Neuronal stem cell (in vitro differentiated cells): Measurements from ENCODE around the gene APBA3.

ENCODE experiments used
- DNase-seq: peaks from one replicate; pipeline ENCODE4 v3.0.0-alpha.2; 2013; ENCODE audit warnings: low spot score
- H2AFZ ChIP-seq: one replicate; pipeline ENCODE4 v1.6.1; 2013; ENCODE audit warnings: mild to moderate bottlenecking, low read length, inconsistent platforms
- H2AK5ac ChIP-seq: 2 replicates; pipeline ENCODE4 v1.6.1; 2013; ENCODE audit warnings: low read depth, mild to moderate bottlenecking, inconsistent platforms, low read length, moderate library complexity, mixed read lengths
- H2BK120ac ChIP-seq: 2 replicates; pipeline ENCODE4 v1.6.1; 2013; ENCODE audit warnings: low read depth, mild to moderate bottlenecking, inconsistent platforms, low read length, moderate library complexity, mixed read lengths
- H2BK12ac ChIP-seq: one replicate; pipeline ENCODE4 v1.6.1; 2013; ENCODE audit warnings: low read length, inconsistent platforms
- H2BK15ac ChIP-seq: 2 replicates; pipeline ENCODE4 v1.6.1; 2013; ENCODE audit warnings: mild to moderate bottlenecking, low read length, inconsistent platforms, mixed read lengths
- H2BK5ac ChIP-seq: one replicate; pipeline ENCODE4 v1.6.1; 2013; ENCODE audit warnings: inconsistent platforms, mild to moderate bottlenecking, low read length, moderate library complexity
- H3K14ac ChIP-seq: one replicate; pipeline ENCODE4 v1.6.1; 2013; ENCODE audit warnings: low read length, inconsistent platforms
- H3K18ac ChIP-seq: 2 replicates; pipeline ENCODE4 v1.6.1; 2013; ENCODE audit warnings: low read length, inconsistent platforms
- H3K23ac ChIP-seq: 2 replicates; pipeline ENCODE4 v1.6.1; 2013; ENCODE audit warnings: low read depth, mild to moderate bottlenecking, mixed read lengths, low read length, inconsistent platforms; ENCODE audit not compliant: poor library complexity
- H3K27ac ChIP-seq: replicated peaks from 3 replicates; pipeline ENCODE4 v1.5.1; 2013; ENCODE audit warnings: low read length, inconsistent platforms
- H3K27me3 ChIP-seq, 3 experiments: 2 replicates each; pipeline ENCODE4 v1.6.1; 2013; ENCODE audit warnings: low read length in 3 of 3, mild to moderate bottlenecking in 2 of 3, inconsistent platforms in 1 of 3, low read depth in 1 of 3, mixed read lengths in 1 of 3, moderate library complexity in 1 of 3; ENCODE audit not compliant: control insufficient read depth in 3 of 3, insufficient read depth in 3 of 3
- H3K36me3 ChIP-seq, 2 donors: replicated peaks in 1 of 2; 2 replicates each; pipeline ENCODE4 v1.6.1; 2013; ENCODE audit warnings: low read length in 2 of 2; ENCODE audit not compliant: control insufficient read depth in 2 of 2, insufficient read depth in 2 of 2
- H3K4ac ChIP-seq: 2 replicates; pipeline ENCODE4 v1.6.1; 2013; ENCODE audit warnings: inconsistent platforms, mild to moderate bottlenecking, low read length, moderate library complexity
- H3K4me1 ChIP-seq, 2 donors: 1 replicate in 1 of 2; 2 replicates in 1 of 2; pipeline ENCODE4 v1.6.1; 2013; ENCODE audit warnings: low read length in 2 of 2, low read depth in 1 of 2; ENCODE audit not compliant: control insufficient read depth in 2 of 2, insufficient read depth in 1 of 2
- H3K4me2 ChIP-seq: one replicate; pipeline ENCODE4 v1.6.1; 2013; ENCODE audit warnings: mild to moderate bottlenecking, low read length, inconsistent platforms; ENCODE audit not compliant: insufficient read depth, poor library complexity, severe bottlenecking
- H3K4me3 ChIP-seq, 2 donors: 2 replicates each; pipeline ENCODE4 v1.5.1; 2013; ENCODE audit warnings: low read length in 2 of 2, mild to moderate bottlenecking in 2 of 2, inconsistent platforms in 1 of 2, moderate library complexity in 1 of 2
- H3K79me1 ChIP-seq: one replicate; pipeline ENCODE4 v1.6.1; 2013; ENCODE audit warnings: low read depth, mild to moderate bottlenecking, inconsistent platforms, low read length, moderate library complexity
- H3K9ac ChIP-seq: one replicate; pipeline ENCODE4 v1.6.1; 2013; ENCODE audit warnings: mild to moderate bottlenecking, low read depth, low read length, inconsistent platforms; ENCODE audit not compliant: poor library complexity
- H3K9me3 ChIP-seq, 2 donors: replicated peaks in 1 of 2; 2 replicates each; pipeline versions ENCODE3 to v1.6.1; 2013; ENCODE audit warnings: low read length in 2 of 2, mild to moderate bottlenecking in 2 of 2, inconsistent platforms in 1 of 2, low read depth in 1 of 2, mixed read lengths in 1 of 2, moderate library complexity in 1 of 2; ENCODE audit not compliant: control insufficient read depth in 2 of 2, insufficient read depth in 1 of 2
- H4K8ac ChIP-seq: one replicate; pipeline ENCODE4 v1.6.1; 2013; ENCODE audit warnings: low read depth, mild to moderate bottlenecking, inconsistent platforms, low read length, moderate library complexity
- H4K91ac ChIP-seq: one replicate; pipeline ENCODE4 v1.6.1; 2013; ENCODE audit warnings: low read length, low read depth, mild to moderate bottlenecking, inconsistent platforms; ENCODE audit not compliant: poor library complexity
- WGBS, 2 donors: extraction: QIAGEN DNeasy Blood & Tissue Kit; methylation state at CpG; one replicate each; pipeline ENCODE4 v1.1.7; 2013; ENCODE audit warnings: missing lambda C conversion rate in 2 of 2, mixed read lengths in 1 of 2; ENCODE audit not compliant: insufficient read length in 2 of 2, insufficient replicate concordance in 1 of 2; ENCODE audit errors: extremely low coverage in 2 of 2; 5-methylcytosine and 5-hydroxymethylcytosine counted together

The APBA3 gene

GRCh38 chr19:3762501-3763459, 1.3 kb upstream of the APBA3 start, which contains the start of gene MRPL54:
Gene MRPL54, plus strand, starts transcription at chr19:3762682. Its CDS starts 19 bp downstream, at chr19:3762701.
- no peak within 1 kb of the TSS for H4K91ac ChIP-seq
- no peak within 1 kb of the TSS for H4K8ac ChIP-seq
- H3K23ac ChIP-seq, result peak within 1 kb of the TSS; percentile 90
- peak within 1 kb of the TSS; percentile 66 for H3K4me2 ChIP-seq
- no peak within 1 kb of the TSS for H2BK15ac ChIP-seq
- no peak within 1 kb of the TSS for H2AK5ac ChIP-seq
- peak within 1 kb of the TSS; percentile 81 to 95 for H3K4me3 ChIP-seq
- no peaks in the 10 kb centered on the region for H3K9me3 ChIP-seq
- H3K79me1 ChIP-seq, result peaks cover 4% of the 10 kb centered on the region
- no peaks in the 10 kb centered on the region for H3K27me3 ChIP-seq
- peak within 1 kb of the TSS; percentile 95 for H2AFZ ChIP-seq
- peak within 1 kb of the TSS; percentile 96 for H3K18ac ChIP-seq
- no peak within 1 kb of the TSS for H3K4ac ChIP-seq
- peaks cover 0 to 4% of the 10 kb centered on the region in 2 donors for H3K4me1 ChIP-seq
- H2BK120ac ChIP-seq, result no peak within 1 kb of the TSS
- peak; percentile 100 for DNase-seq
- peak within 1 kb of the TSS; percentile 70 for H2BK5ac ChIP-seq
- H3K9ac ChIP-seq, result peak within 1 kb of the TSS; percentile 84
- no peak within 1 kb of the TSS for H2BK12ac ChIP-seq
- peak within 1 kb of the TSS; percentile 83 for H3K27ac ChIP-seq
- no CpG with 5 or more reads among the region's 47 CpGs for WGBS, 2 donors
- H3K36me3 ChIP-seq, result peaks cover 11 to 41% of the 10 kb centered on the region in 2 donors
- no peak within 1 kb of the TSS for H3K14ac ChIP-seq

- Histone ChIP-seq H2BK15ac (no peak overlapping the region), H3K4me3 (peak overlapping the region in 1 of 2 donors; percentile 81), H2BK5ac (no peak overlapping the region), H2BK12ac (no peak overlapping the region), H3K4me1 (peaks cover 0 to 4% of the 10 kb centered on the region in 2 donors), H3K27me3 (no peaks in the 10 kb centered on the region), H2AK5ac (no peak overlapping the region), H3K14ac (no peak overlapping the region), H3K4ac (no peak overlapping the region), H3K36me3 (peaks cover 11 to 41% of the 10 kb centered on the region in 2 donors), H3K18ac (no peak overlapping the region), H3K4me2 (no peak overlapping the region), H4K91ac (no peak overlapping the region), H4K8ac (no peak overlapping the region), H3K79me1 (peaks cover 4% of the 10 kb centered on the region), H3K9me3 (no peaks in the 10 kb centered on the region), H3K27ac (no peak overlapping the region), H2AFZ (peak overlapping the region; percentile 95), H3K9ac (no peak overlapping the region), H3K23ac (no peak overlapping the region), H2BK120ac (no peak overlapping the region)
- DNase-seq, result no peak
- WGBS, 2 donors, result no CpG with 5 or more reads among the region's 1 CpG
Observed at GRCh38 chr19:3762130-3762473, 610 bp upstream of the APBA3 start.

GRCh38 chr19:3760871-3761361, 576 bp downstream of the APBA3 start:
- no peak for DNase-seq
- H2BK12ac ChIP-seq, result no peak overlapping the region
- H3K4me3 ChIP-seq, result peak overlapping the region; percentile 81 to 95
- H4K8ac ChIP-seq, result no peak overlapping the region
- peak overlapping the region; percentile 66 for H3K4me2 ChIP-seq
- WGBS, 2 donors, result no CpG with 5 or more reads among the region's 7 CpGs
- no peak overlapping the region for H3K27ac ChIP-seq
- peaks cover 4 to 34% of the 10 kb centered on the region in 2 donors for H3K36me3 ChIP-seq
- H3K14ac ChIP-seq, result peak overlapping the region; percentile 57
- no peak overlapping the region for H2BK5ac ChIP-seq
- no peaks in the 10 kb centered on the region for H3K9me3 ChIP-seq
- H3K18ac ChIP-seq, result peak overlapping the region; percentile 94
- H3K4ac ChIP-seq, result no peak overlapping the region
- no peak overlapping the region for H4K91ac ChIP-seq
- H2BK15ac ChIP-seq, result peak overlapping the region; percentile 75
- H3K4me1 ChIP-seq, result peaks cover 0 to 4% of the 10 kb centered on the region in 2 donors
- no peaks in the 10 kb centered on the region for H3K27me3 ChIP-seq
- no peak overlapping the region for H3K9ac ChIP-seq
- no peak overlapping the region for H2AK5ac ChIP-seq
- no peaks in the 10 kb centered on the region for H3K79me1 ChIP-seq
- peak overlapping the region; percentile 95 for H2AFZ ChIP-seq
- H2BK120ac ChIP-seq, result no peak overlapping the region
- no peak overlapping the region for H3K23ac ChIP-seq
